Kidney (tissue), 14 donors: Measurements from ENCODE around the gene ASGR1. TPM values are rescaled to one million over a fixed set of nuclear protein-coding genes. Genes with fewer than 3 reads are reported as not detected.

Source experiments
- DNase-seq, 5 donors: peaks; one replicate each; pipeline ENCODE4 v3.0.0-alpha.2; 2013 to 2020
- FAIRE-seq: peaks from 2 replicates; lab custom pipeline; 2012; peaks lifted over from hg19 to GRCh38; lab: Jason Lieb, UNC
- H3K27ac ChIP-seq, 2 donors: one replicate each; pipeline ENCODE4 v1.7.0; 2013; ENCODE audit warnings: low read depth in 2 of 2, low read length in 2 of 2, inconsistent platforms in 1 of 2
- H3K27me3 ChIP-seq: one replicate; pipeline ENCODE4 v1.7.1; 2013; ENCODE audit warnings: low read length, inconsistent platforms; ENCODE audit not compliant: control insufficient read depth, insufficient read depth
- H3K36me3 ChIP-seq, 3 donors: one replicate each; pipeline versions ENCODE4 v1.7.0 to v1.7.1; 2013; ENCODE audit warnings: low read length in 3 of 3, control low read depth in 1 of 3, inconsistent platforms in 1 of 3; ENCODE audit not compliant: insufficient read depth in 3 of 3, control insufficient read depth in 2 of 3
- H3K4me1 ChIP-seq, 3 donors: one replicate each; pipeline versions ENCODE4 v1.7.0 to v1.7.1; 2013; ENCODE audit warnings: low read length in 3 of 3, inconsistent platforms in 1 of 3, low read depth in 1 of 3; ENCODE audit not compliant: control insufficient read depth in 2 of 3, insufficient read depth in 2 of 3
- H3K4me3 ChIP-seq, 3 donors: one replicate each; pipeline versions ENCODE4 v1.7.0 to v1.8.1; 2013; ENCODE audit warnings: low read length in 3 of 3, control low read depth in 1 of 3, inconsistent platforms in 1 of 3
- H3K9ac ChIP-seq, 3 donors: one replicate each; pipeline versions ENCODE4 v1.7.0 to v1.7.1; 2013; ENCODE audit warnings: low read length in 3 of 3, control low read depth in 1 of 3, inconsistent platforms in 1 of 3
- H3K9me3 ChIP-seq, 3 donors: one replicate each; pipeline versions ENCODE4 v1.7.0 to v1.7.1; 2013; ENCODE audit warnings: low read length in 3 of 3, control low read depth in 1 of 3, inconsistent platforms in 1 of 3; ENCODE audit not compliant: control insufficient read depth in 2 of 3, insufficient read depth in 1 of 3
- intact Hi-C: fragments of 100-400 bp; cut with DNase I; formaldehyde crosslinking; loops from one replicate; pipeline ENCODE4 v1.11.1; 2022
- polyA plus RNA-seq: library from polyadenylated mRNA; stranded (reverse); fragments of 350-450 nt; fragmentation: Illumina TruSeq; extraction: RNeasy Lipid Tissue Mini Kit (QIAGEN cat#74804); gene quantifications from one replicate; pipeline ENCODE4 v1.2.3, GENCODE V29; 2014; ENCODE audit warnings: low read depth, low replicate concordance; ENCODE audit not compliant: insufficient read depth
- total RNA-seq: library from RNA; stranded (reverse); fragmentation: NEBNext Ultra II Directional; extraction: Animal tissue kit (Norgen Biotek cat#: 25700); gene quantifications from one replicate; pipeline ENCODE4 v1.2.1, GENCODE V29; 2021
- TF ChIP-seq, protein P1 (sequence below): IDR thresholded peaks from 3 replicates; pipeline ENCODE4 v1.5.1; 2012; ENCODE audit warnings: mild to moderate bottlenecking, moderate library complexity, borderline replicate concordance; ENCODE audit not compliant: insufficient read depth; ENCODE audit errors: extremely low read depth
- donor health status: control.
- donor health status: control.
- donor health status: control.
- donor health status: control.
- donor health status: control.
- donor health status: DM: yes; HTN: yes; CAD: no.
- donor health status: Normal renal cell carcinoma (clear cell type).

Gene ASGR1
- total and polyA plus RNA-seq, 2 donors from 2014 or later, result 1.4 to 2.1 TPM

GRCh38 chr17:7221278-7222092, 42.3 kb upstream of the ASGR1 start:
- Histone ChIP-seq H3K4me3 (peak overlapping the region in 2 of 3 donors; percentile 74 to 91), H3K36me3 (peaks cover 5 to 38% (median 30%) of the 10 kb centered on the region in 3 donors), H3K4me1 (peaks cover 4 to 42% (median 34%) of the 10 kb centered on the region in 3 donors), H3K9ac (peak overlapping the region in 2 of 3 donors; percentile 54 to 99), H3K27me3 (no peaks in the 10 kb centered on the region), H3K9me3 (no peaks in the 10 kb centered on the region), H3K27ac (peak overlapping the region; percentile 100)
- intact Hi-C loops, result no loop called here
- peak in 2 of 5 donors; percentile 65 to 71 for DNase-seq
- FAIRE-seq, result no peak
- TF ChIP-seq, protein P1, sequence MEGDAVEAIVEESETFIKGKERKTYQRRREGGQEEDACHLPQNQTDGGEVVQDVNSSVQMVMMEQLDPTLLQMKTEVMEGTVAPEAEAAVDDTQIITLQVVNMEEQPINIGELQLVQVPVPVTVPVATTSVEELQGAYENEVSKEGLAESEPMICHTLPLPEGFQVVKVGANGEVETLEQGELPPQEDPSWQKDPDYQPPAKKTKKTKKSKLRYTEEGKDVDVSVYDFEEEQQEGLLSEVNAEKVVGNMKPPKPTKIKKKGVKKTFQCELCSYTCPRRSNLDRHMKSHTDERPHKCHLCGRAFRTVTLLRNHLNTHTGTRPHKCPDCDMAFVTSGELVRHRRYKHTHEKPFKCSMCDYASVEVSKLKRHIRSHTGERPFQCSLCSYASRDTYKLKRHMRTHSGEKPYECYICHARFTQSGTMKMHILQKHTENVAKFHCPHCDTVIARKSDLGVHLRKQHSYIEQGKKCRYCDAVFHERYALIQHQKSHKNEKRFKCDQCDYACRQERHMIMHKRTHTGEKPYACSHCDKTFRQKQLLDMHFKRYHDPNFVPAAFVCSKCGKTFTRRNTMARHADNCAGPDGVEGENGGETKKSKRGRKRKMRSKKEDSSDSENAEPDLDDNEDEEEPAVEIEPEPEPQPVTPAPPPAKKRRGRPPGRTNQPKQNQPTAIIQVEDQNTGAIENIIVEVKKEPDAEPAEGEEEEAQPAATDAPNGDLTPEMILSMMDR, result no peak

DNA sequence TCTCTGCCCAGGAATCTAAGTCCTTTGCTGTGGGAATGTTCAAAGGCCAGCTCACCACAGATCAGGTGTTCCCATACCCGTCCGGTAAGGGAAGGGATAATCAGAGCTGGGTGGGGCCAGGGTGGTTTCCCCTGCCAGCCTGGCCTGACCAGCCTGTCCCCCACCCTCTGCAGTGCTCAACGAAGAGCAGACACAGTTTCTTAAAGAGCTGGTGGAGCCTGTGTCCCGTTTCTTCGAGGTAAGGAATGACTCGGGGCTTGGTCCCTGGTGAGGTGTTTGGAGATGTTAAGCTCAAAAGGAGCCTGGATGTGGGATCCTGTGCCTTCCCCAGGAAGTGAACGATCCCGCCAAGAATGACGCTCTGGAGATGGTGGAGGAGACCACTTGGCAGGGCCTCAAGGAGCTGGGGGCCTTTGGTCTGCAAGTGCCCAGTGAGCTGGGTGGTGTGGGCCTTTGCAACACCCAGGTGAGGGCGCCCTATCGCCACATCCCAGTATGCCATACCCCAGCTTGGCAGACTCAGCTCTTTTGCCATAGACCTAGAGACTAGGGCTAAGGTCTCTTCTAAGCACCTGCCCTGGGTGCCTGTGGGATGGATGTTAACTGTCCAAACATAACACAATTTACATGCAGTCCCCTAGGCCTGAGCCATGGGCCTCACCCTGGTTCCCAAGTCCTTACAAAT, 41.6 kb upstream of the ASGR1 start:
- DNase-seq, result peak in 3 of 5 donors; percentile 45 to 82 (median 68)
- intact Hi-C loops, result no loop called here
- TF ChIP-seq, protein P1, result peak; percentile 37
- peaks cover 5 to 38% (median 30%) of the 10 kb centered on the region in 3 donors for H3K36me3 ChIP-seq
- peaks cover 4 to 48% (median 36%) of the 10 kb centered on the region in 3 donors for H3K4me1 ChIP-seq
- peak; percentile 81 for FAIRE-seq
- H3K9me3 ChIP-seq, result no peaks in the 10 kb centered on the region
- peak overlapping the region; percentile 63 to 99 (median 90) for H3K9ac ChIP-seq
- peak overlapping the region; percentile 100 for H3K27ac ChIP-seq
- no peaks in the 10 kb centered on the region for H3K27me3 ChIP-seq
- peak overlapping the region; percentile 74 to 91 (median 81) for H3K4me3 ChIP-seq

DNA sequence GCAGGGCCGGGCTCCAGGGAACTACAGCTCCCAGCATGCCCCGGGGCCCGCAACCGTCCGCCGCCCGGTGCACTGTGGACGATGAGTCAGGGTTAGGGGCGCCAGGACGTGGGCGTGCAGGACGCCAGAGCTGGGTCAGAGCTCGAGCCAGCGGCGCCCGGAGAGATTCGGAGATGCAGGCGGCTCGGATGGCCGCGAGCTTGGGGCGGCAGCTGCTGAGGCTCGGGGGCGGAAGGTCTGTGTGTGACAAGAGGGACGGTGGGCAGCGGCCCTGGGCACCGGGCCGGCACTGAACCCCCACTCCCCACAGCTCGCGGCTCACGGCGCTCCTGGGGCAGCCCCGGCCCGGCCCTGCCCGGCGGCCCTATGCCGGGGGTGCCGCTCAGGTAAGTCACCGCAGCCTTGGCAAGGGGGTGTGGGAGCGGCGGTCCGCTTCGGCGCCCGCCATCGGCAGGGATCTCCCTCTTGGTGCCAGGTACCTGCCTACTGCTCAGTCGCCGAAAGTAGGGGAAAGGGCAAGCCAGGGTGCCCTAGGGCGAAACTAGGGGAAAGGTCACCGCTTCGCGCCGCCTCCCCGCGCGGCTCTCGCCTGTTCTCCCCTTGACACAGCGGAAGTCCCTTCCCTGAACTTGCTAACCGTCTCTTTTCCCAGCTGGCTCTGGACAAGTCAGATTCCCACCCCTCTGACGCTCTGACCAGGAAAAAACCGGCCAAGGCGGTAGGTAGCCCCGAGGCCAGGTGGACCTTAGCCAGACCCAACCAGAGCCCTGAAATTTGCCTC, 40.8 kb upstream of the ASGR1 start, which contains the start of the genes ACADVL and DLG4:
Gene ACADVL (plus strand): TSS at position 127 of the 781 bp plus-strand sequence. CDS start 47 bp downstream, at position 174.
Gene DLG4 (minus strand): TSS at position 25 of the 781 bp plus-strand sequence.
- TF ChIP-seq, protein P1, result no peak
- DNase-seq (peak; percentile 89 to 98 (median 92)), FAIRE-seq (no peak)
- peaks cover 7 to 51% (median 40%) of the 10 kb centered on the region in 3 donors for H3K4me1 ChIP-seq
- H3K36me3 ChIP-seq, result peaks cover 5 to 33% (median 27%) of the 10 kb centered on the region in 3 donors
- intact Hi-C loops, result no loop called here
- no peaks in the 10 kb centered on the region for H3K27me3 ChIP-seq
- H3K9me3 ChIP-seq, result no peaks in the 10 kb centered on the region
- peak within 1 kb of the TSS; percentile 100 for H3K27ac ChIP-seq
- H3K9ac ChIP-seq, result peak within 1 kb of the TSS; percentile 63 to 99 (median 90)
- H3K4me3 ChIP-seq, result peak within 1 kb of the TSS; percentile 74 to 91 (median 81)
